GM18517 (cell line): ENCODE data around the gene ZNF19.

Experiments used
- ATAC-seq: cut with Tn5 transposase; IDR thresholded peaks from one replicate; pipeline ENCODE4 v1.9.1; 2021; ENCODE audit warnings: mild to moderate bottlenecking, moderate library complexity; ENCODE audit not compliant: unreplicated experiment

The ZNF19 gene

GRCh38 chr16:71443714-71444113, 45.4 kb downstream of the ZNF19 start:
- no peak for ATAC-seq

GRCh38 chr16:71442051-71442440, 47.1 kb downstream of the ZNF19 start, which contains the start of gene TLE7:
Gene TLE7 (minus strand): TSS chr16:71442054. CDS start chr16:71433324, 8,730 bp downstream.
- ATAC-seq: no peak

GRCh38 chr16:71441348-71442050, 47.6 kb downstream of the ZNF19 start:
- no peak for ATAC-seq

GRCh38 chr16:71440669-71441347, 48.3 kb downstream of the ZNF19 start:
- no peak for ATAC-seq

GRCh38 chr16:71439523-71439922, 49.6 kb downstream of the ZNF19 start:
- no peak for ATAC-seq

GRCh38 chr16:71436473-71436872, 52.7 kb downstream of the ZNF19 start:
- ATAC-seq: no peak

- ATAC-seq: no peak
Measured at GRCh38 chr16:71432906-71433305, 56.2 kb downstream of the ZNF19 start.

GRCh38 chr16:71431991-71432390, 57.1 kb downstream of the ZNF19 start:
- no peak for ATAC-seq

- no peak for ATAC-seq
Measured at GRCh38 chr16:71431176-71431575, 57.9 kb downstream of the ZNF19 start.

GRCh38 chr16:71430744-71431143, 58.4 kb downstream of the ZNF19 start:
- no peak for ATAC-seq

GRCh38 chr16:71429581-71429980, 59.5 kb downstream of the ZNF19 start:
- ATAC-seq: no peak

- no peak for ATAC-seq
Measured at GRCh38 chr16:71428883-71429282, 60.2 kb downstream of the ZNF19 start.

GRCh38 chr16:71428385-71428784, 60.7 kb downstream of the ZNF19 start:
- no peak for ATAC-seq

GRCh38 chr16:71426880-71427615, 62.1 kb downstream of the ZNF19 start:
- ATAC-seq: no peak

GRCh38 chr16:71426069-71426879, 62.9 kb downstream of the ZNF19 start:
- ATAC-seq: peak; percentile 89

- no peak for ATAC-seq
Measured at GRCh38 chr16:71425746-71426068, 63.4 kb downstream of the ZNF19 start.

- no peak for ATAC-seq
Measured at GRCh38 chr16:71424626-71425025, 64.5 kb downstream of the ZNF19 start.

GRCh38 chr16:71423865-71424264, 65.3 kb downstream of the ZNF19 start:
- no peak for ATAC-seq
